Tibial nerve (tissue), 3 donors: Measurements from ENCODE around the gene RASAL2.

Experiments
- POLR2A ChIP-seq, 2 donors: fragments of 450-650 bp; IDR thresholded peaks; one replicate each; pipeline ENCODE4 v1.6.1; 2017; ENCODE audit warnings: antibody characterized with exemption in 2 of 2, mild to moderate bottlenecking in 2 of 2, moderate library complexity in 2 of 2
- TF ChIP-seq, protein P1 (sequence below), 5 experiments: fragments of 200-600 bp in 3 of 5; fragments of 450-650 bp in 2 of 5; sonication (generic) in 3 of 5; IDR thresholded peaks; one replicate each; pipeline ENCODE4 v1.5.1; 2016 to 2019; ENCODE audit warnings: antibody characterized with exemption in 5 of 5, mild to moderate bottlenecking in 3 of 5, moderate library complexity in 2 of 5

DNA sequence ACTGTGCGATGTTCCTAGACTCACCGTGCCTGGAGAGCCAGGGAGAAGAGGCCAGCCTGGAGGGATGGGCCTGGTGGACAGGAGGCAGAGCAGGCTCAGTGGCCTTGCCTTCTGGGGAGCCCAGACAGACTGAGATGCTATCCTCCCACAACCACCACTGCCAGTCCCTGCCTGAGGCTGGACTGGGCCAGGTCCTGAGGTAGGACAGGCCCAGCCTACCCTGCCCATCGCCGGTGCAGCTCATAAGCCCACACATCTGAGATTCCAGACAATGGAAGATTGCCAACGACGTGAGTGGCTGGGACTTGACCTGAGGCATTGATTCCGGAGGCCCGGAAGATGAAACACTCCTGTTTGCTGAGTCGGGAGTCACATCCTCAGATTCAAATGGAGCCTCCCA lies 397.1 kb downstream of the RASAL2 start:
- no peak for TF ChIP-seq POLR2A (IDR thresholded peaks at IDR 0.05)
- TF ChIP-seq, protein P1, sequence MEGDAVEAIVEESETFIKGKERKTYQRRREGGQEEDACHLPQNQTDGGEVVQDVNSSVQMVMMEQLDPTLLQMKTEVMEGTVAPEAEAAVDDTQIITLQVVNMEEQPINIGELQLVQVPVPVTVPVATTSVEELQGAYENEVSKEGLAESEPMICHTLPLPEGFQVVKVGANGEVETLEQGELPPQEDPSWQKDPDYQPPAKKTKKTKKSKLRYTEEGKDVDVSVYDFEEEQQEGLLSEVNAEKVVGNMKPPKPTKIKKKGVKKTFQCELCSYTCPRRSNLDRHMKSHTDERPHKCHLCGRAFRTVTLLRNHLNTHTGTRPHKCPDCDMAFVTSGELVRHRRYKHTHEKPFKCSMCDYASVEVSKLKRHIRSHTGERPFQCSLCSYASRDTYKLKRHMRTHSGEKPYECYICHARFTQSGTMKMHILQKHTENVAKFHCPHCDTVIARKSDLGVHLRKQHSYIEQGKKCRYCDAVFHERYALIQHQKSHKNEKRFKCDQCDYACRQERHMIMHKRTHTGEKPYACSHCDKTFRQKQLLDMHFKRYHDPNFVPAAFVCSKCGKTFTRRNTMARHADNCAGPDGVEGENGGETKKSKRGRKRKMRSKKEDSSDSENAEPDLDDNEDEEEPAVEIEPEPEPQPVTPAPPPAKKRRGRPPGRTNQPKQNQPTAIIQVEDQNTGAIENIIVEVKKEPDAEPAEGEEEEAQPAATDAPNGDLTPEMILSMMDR (IDR thresholded peaks at IDR 0.05): no peak
